ENCODE measurements around the gene FBXO17.

GRCh38 chr19:38904581-38905539, 70.7 kb downstream of the FBXO17 start:
- TF ChIP-seq, protein P1, sequence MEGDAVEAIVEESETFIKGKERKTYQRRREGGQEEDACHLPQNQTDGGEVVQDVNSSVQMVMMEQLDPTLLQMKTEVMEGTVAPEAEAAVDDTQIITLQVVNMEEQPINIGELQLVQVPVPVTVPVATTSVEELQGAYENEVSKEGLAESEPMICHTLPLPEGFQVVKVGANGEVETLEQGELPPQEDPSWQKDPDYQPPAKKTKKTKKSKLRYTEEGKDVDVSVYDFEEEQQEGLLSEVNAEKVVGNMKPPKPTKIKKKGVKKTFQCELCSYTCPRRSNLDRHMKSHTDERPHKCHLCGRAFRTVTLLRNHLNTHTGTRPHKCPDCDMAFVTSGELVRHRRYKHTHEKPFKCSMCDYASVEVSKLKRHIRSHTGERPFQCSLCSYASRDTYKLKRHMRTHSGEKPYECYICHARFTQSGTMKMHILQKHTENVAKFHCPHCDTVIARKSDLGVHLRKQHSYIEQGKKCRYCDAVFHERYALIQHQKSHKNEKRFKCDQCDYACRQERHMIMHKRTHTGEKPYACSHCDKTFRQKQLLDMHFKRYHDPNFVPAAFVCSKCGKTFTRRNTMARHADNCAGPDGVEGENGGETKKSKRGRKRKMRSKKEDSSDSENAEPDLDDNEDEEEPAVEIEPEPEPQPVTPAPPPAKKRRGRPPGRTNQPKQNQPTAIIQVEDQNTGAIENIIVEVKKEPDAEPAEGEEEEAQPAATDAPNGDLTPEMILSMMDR (IDR thresholded peaks at IDR 0.05; ENCODE audit: extremely low read depth in 1 of 2, insufficient read depth in 1 of 2, low read depth in 1 of 2, low read length in 2 of 2): no peak
- TF ChIP-seq POLR2A (IDR thresholded peaks at IDR 0.05; ENCODE audit: low read depth, low read length) (no peak), POLR2AphosphoS5 (IDR thresholded peaks at IDR 0.05; ENCODE audit: insufficient read depth, low read depth, low read length) (no peak), EZH2 (IDR thresholded peaks at IDR 0.05; ENCODE audit: borderline replicate concordance, low read depth, low read length, severe bottlenecking) (no peak), JUN (IDR thresholded peaks at IDR 0.05; ENCODE audit: borderline replicate concordance, insufficient read depth, insufficient read length, low read depth) (no peak)
- TF ChIP-seq, protein P2, sequence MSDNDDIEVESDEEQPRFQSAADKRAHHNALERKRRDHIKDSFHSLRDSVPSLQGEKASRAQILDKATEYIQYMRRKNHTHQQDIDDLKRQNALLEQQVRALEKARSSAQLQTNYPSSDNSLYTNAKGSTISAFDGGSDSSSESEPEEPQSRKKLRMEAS (IDR thresholded peaks at IDR 0.05; ENCODE audit: insufficient read depth, insufficient read length): no peak

Data from endothelial cell of umbilical vein (primary cell).